C4-2B (cell line): ENCODE data around the gene SEPTIN2.

ENCODE experiments used
- ZFX ChIP-seq: fragments of 450-650 bp; IDR thresholded peaks from 2 replicates; pipeline ENCODE4 v1.6.1; 2017
- TF ChIP-seq, protein P1 (sequence below): fragments of 450-650 bp; conservative IDR thresholded peaks from 2 replicates; pipeline ENCODE4 v1.5.1; 2017; ENCODE audit warnings: mild to moderate bottlenecking

DNA sequence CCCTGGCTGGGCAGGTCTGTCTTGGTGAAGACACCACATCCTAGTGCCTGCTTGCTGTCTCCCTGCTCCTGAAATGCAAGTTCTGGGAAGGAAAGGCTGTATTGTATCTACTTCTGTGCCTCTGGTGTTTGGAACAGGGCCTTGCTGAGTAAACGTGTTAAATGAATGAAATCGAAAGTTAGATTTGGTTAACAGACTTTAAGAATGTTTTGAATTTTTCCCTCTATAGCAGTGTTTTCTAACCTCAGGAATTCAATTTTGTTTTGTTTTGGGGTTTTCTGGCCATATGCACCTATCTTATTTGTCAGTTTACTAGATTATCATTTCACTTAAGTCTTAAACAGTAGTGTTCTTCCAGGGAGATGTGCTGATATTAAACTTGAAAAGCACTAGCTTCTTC lies 61.1 kb downstream of the SEPTIN2 start:
- TF ChIP-seq, protein P1, sequence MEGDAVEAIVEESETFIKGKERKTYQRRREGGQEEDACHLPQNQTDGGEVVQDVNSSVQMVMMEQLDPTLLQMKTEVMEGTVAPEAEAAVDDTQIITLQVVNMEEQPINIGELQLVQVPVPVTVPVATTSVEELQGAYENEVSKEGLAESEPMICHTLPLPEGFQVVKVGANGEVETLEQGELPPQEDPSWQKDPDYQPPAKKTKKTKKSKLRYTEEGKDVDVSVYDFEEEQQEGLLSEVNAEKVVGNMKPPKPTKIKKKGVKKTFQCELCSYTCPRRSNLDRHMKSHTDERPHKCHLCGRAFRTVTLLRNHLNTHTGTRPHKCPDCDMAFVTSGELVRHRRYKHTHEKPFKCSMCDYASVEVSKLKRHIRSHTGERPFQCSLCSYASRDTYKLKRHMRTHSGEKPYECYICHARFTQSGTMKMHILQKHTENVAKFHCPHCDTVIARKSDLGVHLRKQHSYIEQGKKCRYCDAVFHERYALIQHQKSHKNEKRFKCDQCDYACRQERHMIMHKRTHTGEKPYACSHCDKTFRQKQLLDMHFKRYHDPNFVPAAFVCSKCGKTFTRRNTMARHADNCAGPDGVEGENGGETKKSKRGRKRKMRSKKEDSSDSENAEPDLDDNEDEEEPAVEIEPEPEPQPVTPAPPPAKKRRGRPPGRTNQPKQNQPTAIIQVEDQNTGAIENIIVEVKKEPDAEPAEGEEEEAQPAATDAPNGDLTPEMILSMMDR, result no peak
- TF ChIP-seq ZFX, result no peak
